Loucy (cell line): ENCODE data around the gene UBE2Q1.

Experiments used
- EZH2phosphoT487 ChIP-seq: fragments of 200-600 bp; IDR thresholded peaks from 2 replicates; pipeline ENCODE4 v1.6.1; 2018; ENCODE audit warnings: antibody characterized with exemption, mild to moderate bottlenecking, moderate library complexity, borderline replicate concordance
- TF ChIP-seq, protein P1 (sequence below): fragments of 200-600 bp; sonication (generic); conservative IDR thresholded peaks from 2 replicates; pipeline ENCODE4 v1.5.1; 2014; ENCODE audit warnings: mild to moderate bottlenecking, antibody characterized with exemption, low read length

GRCh38 chr1:154551474-154551873, 7.0 kb downstream of the UBE2Q1 start:
- TF ChIP-seq, protein P1, sequence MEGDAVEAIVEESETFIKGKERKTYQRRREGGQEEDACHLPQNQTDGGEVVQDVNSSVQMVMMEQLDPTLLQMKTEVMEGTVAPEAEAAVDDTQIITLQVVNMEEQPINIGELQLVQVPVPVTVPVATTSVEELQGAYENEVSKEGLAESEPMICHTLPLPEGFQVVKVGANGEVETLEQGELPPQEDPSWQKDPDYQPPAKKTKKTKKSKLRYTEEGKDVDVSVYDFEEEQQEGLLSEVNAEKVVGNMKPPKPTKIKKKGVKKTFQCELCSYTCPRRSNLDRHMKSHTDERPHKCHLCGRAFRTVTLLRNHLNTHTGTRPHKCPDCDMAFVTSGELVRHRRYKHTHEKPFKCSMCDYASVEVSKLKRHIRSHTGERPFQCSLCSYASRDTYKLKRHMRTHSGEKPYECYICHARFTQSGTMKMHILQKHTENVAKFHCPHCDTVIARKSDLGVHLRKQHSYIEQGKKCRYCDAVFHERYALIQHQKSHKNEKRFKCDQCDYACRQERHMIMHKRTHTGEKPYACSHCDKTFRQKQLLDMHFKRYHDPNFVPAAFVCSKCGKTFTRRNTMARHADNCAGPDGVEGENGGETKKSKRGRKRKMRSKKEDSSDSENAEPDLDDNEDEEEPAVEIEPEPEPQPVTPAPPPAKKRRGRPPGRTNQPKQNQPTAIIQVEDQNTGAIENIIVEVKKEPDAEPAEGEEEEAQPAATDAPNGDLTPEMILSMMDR, result no peak
- TF ChIP-seq EZH2phosphoT487, result no peak
